Measurements from ENCODE around the gene UTS2B. TPM values are rescaled to one million over a fixed set of nuclear protein-coding genes. Genes with fewer than 3 reads are reported as not detected.
"Not testable (repeated sequence)": the region's sequence is repeated elsewhere in the genome, so short reads cannot be mapped to it uniquely, and the experiment has no call there.

UTS2B gene
- total RNA-seq, 1 donor from 2014 or later, result 0.75 TPM

- DNase-seq (no peak), ATAC-seq (no peak)
- Histone ChIP-seq H3K27ac (no peak overlapping the region), H3K27me3 (no peaks in the 10 kb centered on the region), H3K4me1 (no peaks in the 10 kb centered on the region), H3K4me3 (no peak overlapping the region), H3K9me3 (no peaks in the 10 kb centered on the region), H3K36me3 (no peaks in the 10 kb centered on the region)
- no peak for TF ChIP-seq CTCF (IDR thresholded peaks at IDR 0.05)
- intact Hi-C loops (cut with DNase I), result no loop called here
Measured at GRCh38 chr3:191283400-191283799, 46.9 kb downstream of the UTS2B start.

- Histone ChIP-seq H3K36me3 (no peaks in the 10 kb centered on the region), H3K4me1 (no peaks in the 10 kb centered on the region), H3K9me3 (no peaks in the 10 kb centered on the region), H3K27ac (no peak overlapping the region), H3K4me3 (no peak overlapping the region), H3K27me3 (no peaks in the 10 kb centered on the region)
- ATAC-seq, result no peak
- intact Hi-C loops (cut with DNase I), result no loop called here
- TF ChIP-seq CTCF (IDR thresholded peaks at IDR 0.05), result no peak
- no peak for DNase-seq
Measured at GRCh38 chr3:191282251-191283185, 47.8 kb downstream of the UTS2B start.

- intact Hi-C loops (cut with DNase I), result no loop called here
- Histone ChIP-seq H3K27me3 (no peaks in the 10 kb centered on the region), H3K36me3 (no peaks in the 10 kb centered on the region), H3K4me1 (no peaks in the 10 kb centered on the region), H3K4me3 (no peak overlapping the region), H3K9me3 (no peaks in the 10 kb centered on the region), H3K27ac (no peak overlapping the region)
- ATAC-seq, result no peak
- no peak for DNase-seq
- no peak for TF ChIP-seq CTCF (IDR thresholded peaks at IDR 0.05)
Measured at GRCh38 chr3:191280882-191281281, 49.4 kb downstream of the UTS2B start.

GRCh38 chr3:191280111-191280510 is 50.2 kb downstream of the UTS2B start:
- H3K27ac ChIP-seq, result no peak overlapping the region
- no peak overlapping the region for H3K4me3 ChIP-seq
- no peaks in the 10 kb centered on the region for H3K9me3 ChIP-seq
- TF ChIP-seq CTCF (IDR thresholded peaks at IDR 0.05), result no peak
- intact Hi-C loops (cut with DNase I), result no loop called here
- ATAC-seq (no peak), DNase-seq (no peak)
- H3K36me3 ChIP-seq, result no peaks in the 10 kb centered on the region
- no peaks in the 10 kb centered on the region for H3K4me1 ChIP-seq
- H3K27me3 ChIP-seq, result no peaks in the 10 kb centered on the region

DNA sequence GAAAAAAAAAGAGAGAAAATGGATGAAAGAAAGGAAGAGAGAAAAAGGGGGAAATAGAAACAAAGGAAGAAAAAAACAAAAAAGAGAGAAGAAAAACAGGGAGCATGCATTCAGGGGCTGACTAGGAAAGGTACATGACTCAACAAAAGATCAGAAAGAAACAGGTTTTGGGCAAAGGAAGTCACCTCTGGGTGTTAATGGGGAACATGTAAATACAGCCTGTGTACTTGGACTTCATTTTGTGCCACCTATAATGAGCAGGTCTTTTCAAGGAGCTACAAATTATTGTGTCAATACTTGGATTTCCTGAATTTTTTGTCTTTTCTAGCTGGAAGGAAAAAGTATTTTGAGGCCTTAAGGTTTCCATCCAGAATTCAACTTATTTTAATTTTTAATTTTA is 54.6 kb downstream of the UTS2B start:
- Histone ChIP-seq H3K4me3 (no peak overlapping the region), H3K27me3 (no peaks in the 10 kb centered on the region), H3K9me3 (no peaks in the 10 kb centered on the region), H3K4me1 (no peaks in the 10 kb centered on the region), H3K27ac (no peak overlapping the region), H3K36me3 (no peaks in the 10 kb centered on the region)
- DNase-seq (no peak), ATAC-seq (no peak)
- TF ChIP-seq CTCF (IDR thresholded peaks at IDR 0.05), result no peak
- intact Hi-C loops (cut with DNase I), result no loop called here

DNA sequence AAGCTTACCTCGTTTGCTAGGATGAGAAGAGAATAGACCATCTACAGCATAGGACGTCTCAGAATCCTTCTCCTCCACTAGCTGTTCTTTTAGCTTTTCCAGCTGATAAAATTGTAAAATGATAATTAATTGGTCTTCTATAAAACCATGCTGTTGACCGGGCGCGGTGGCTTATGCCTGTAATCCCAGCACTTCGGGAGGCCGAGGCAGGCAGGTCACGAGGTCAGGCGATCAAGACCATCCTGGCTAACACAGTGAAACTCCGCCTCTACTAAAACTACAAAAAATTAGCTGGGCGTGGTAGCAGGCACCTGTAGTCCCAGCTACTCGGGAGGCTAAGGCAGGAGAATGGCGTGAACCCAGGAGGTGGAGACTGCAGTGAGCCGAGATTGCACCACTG is 55.1 kb downstream of the UTS2B start:
- intact Hi-C loops (cut with DNase I); ATAC-seq; DNase-seq; H3K27me3 ChIP-seq; H3K27ac ChIP-seq; H3K36me3 ChIP-seq; H3K4me3 ChIP-seq; H3K4me1 ChIP-seq; H3K9me3 ChIP-seq: not testable (repeated sequence)

Data from upper lobe of right lung (tissue), 1 donor.